HL-60 (cell line): ENCODE measurements around the gene GRIN2D.

Experiments used
- CTCF ChIP-seq: IDR thresholded peaks from one replicate; pipeline ENCODE4 v1.5.1; 2011; ENCODE audit warnings: low read length, control low read depth, inconsistent platforms; ENCODE audit not compliant: insufficient read depth
- GABPA ChIP-seq: IDR thresholded peaks from 2 replicates; pipeline ENCODE4 v1.6.1; 2012; ENCODE audit warnings: low read depth
- POLR2AphosphoS5 ChIP-seq: IDR thresholded peaks from 2 replicates; pipeline ENCODE4 v1.6.1; 2012; ENCODE audit warnings: low read depth
- REST ChIP-seq: IDR thresholded peaks from 2 replicates; pipeline ENCODE4 v1.6.1; 2012; ENCODE audit warnings: low read depth; ENCODE audit not compliant: insufficient replicate concordance
- SPI1 ChIP-seq: IDR thresholded peaks from 2 replicates; pipeline ENCODE4 v1.6.1; 2012; ENCODE audit warnings: low read depth, mild to moderate bottlenecking, borderline replicate concordance

- TF ChIP-seq CTCF = no peak
- no peak for TF ChIP-seq POLR2AphosphoS5
- no peak for TF ChIP-seq SPI1
- no peak for TF ChIP-seq REST
- TF ChIP-seq GABPA = no peak
Observed at GRCh38 chr19:48361912-48362311, 31.6 kb upstream of the GRIN2D start.
